GM23248 (cell line): ENCODE results near the gene VWA5B1.

Experiments
- EZH2 ChIP-seq: fragments of 200-600 bp; sonication (generic); IDR thresholded peaks from 2 replicates; pipeline ENCODE4 v1.6.1; 2018; ENCODE audit warnings: antibody characterized with exemption, mild to moderate bottlenecking; ENCODE audit not compliant: insufficient read depth, poor library complexity, severe bottlenecking
- EZH2phosphoT487 ChIP-seq: fragments of 200-600 bp; sonication (generic); IDR thresholded peaks from 2 replicates; pipeline ENCODE4 v1.6.1; 2018; ENCODE audit warnings: antibody characterized with exemption, moderate library complexity, mild to moderate bottlenecking, low read depth; ENCODE audit not compliant: insufficient read depth

- TF ChIP-seq EZH2 = no peak
- TF ChIP-seq EZH2phosphoT487 = no peak
Observed at GRCh38 chr1:20329793-20330542, 39.3 kb downstream of the VWA5B1 start.
